NOMO-1 treated with DMSO at 0.1 percent for 48 hours (cell line): Measurements from ENCODE around the gene GYPC.
"Not testable (repeated sequence)": the region's sequence is repeated elsewhere in the genome, so short reads cannot be mapped to it uniquely, and the experiment has no call there.

Experiments
- DNase-seq: peaks from one replicate; lab custom pipeline; 2025; ENCODE audit not compliant: unreplicated experiment; lab: John Stamatoyannopoulos, UW

The GYPC gene

GRCh38 chr2:126698376-126698775 is 42.4 kb downstream of the GYPC start:
- no peak for DNase-seq

- no peak for DNase-seq
Observed at GRCh38 chr2:126699018-126699417, 43.1 kb downstream of the GYPC start.

GRCh38 chr2:126699716-126700581 is 44.0 kb downstream of the GYPC start:
- DNase-seq: no peak

- DNase-seq: no peak
Observed at GRCh38 chr2:126700677-126701076, 44.7 kb downstream of the GYPC start.

- DNase-seq: no peak
Observed at GRCh38 chr2:126703311-126703710, 47.4 kb downstream of the GYPC start.

- DNase-seq: no peak
Observed at GRCh38 chr2:126704434-126705160, 48.6 kb downstream of the GYPC start.

GRCh38 chr2:126707191-126707590 is 51.2 kb downstream of the GYPC start:
- DNase-seq: no peak

- no peak for DNase-seq
Observed at GRCh38 chr2:126707941-126708340, 52.0 kb downstream of the GYPC start.

- no peak for DNase-seq
Observed at GRCh38 chr2:126714191-126714965, 58.4 kb downstream of the GYPC start.

- no peak for DNase-seq
Observed at GRCh38 chr2:126715111-126715510, 59.2 kb downstream of the GYPC start.

GRCh38 chr2:126715576-126716406 is 59.8 kb downstream of the GYPC start:
- no peak for DNase-seq

GRCh38 chr2:126717277-126717676 is 61.3 kb downstream of the GYPC start:
- DNase-seq: not testable (repeated sequence)

GRCh38 chr2:126717928-126718327 is 62.0 kb downstream of the GYPC start:
- no peak for DNase-seq

GRCh38 chr2:126719191-126719832 is 63.4 kb downstream of the GYPC start:
- peak; percentile 4 for DNase-seq

- DNase-seq: no peak
Observed at GRCh38 chr2:126719833-126720351, 63.9 kb downstream of the GYPC start.

- no peak for DNase-seq
Observed at GRCh38 chr2:126720638-126721037, 64.7 kb downstream of the GYPC start.

GRCh38 chr2:126722081-126722480 is 66.1 kb downstream of the GYPC start:
- no peak for DNase-seq

GRCh38 chr2:126722546-126722945 is 66.6 kb downstream of the GYPC start:
- no peak for DNase-seq

- no peak for DNase-seq
Observed at GRCh38 chr2:126723281-126723815, 67.4 kb downstream of the GYPC start.

GRCh38 chr2:126725580-126725979 is 69.6 kb downstream of the GYPC start:
- no peak for DNase-seq
